Measurements from ENCODE around the gene DYRK1A.
A peak's percentile ranks its signal among the peaks of the same experiment; 100 is the strongest.

- TF ChIP-seq CTCF (conservative IDR thresholded peaks at IDR 0.05; ENCODE audit: low read length), result peak; percentile 62
- no peak for TF ChIP-seq EZH2phosphoT487 (IDR thresholded peaks at IDR 0.05; ENCODE audit: borderline replicate concordance)
These were observed 197.2 kb downstream of the DYRK1A start for GRCh38 chr21:37563641-37564340.
